Adrenal gland (tissue), 5 donors: ENCODE data around the gene SERPINF2.

Experiments
- CTCF ChIP-seq, 6 experiments: fragments of 450-650 bp in 4 of 6; fragments of 200-600 bp in 2 of 6; sonication (generic) in 1 of 6; IDR thresholded peaks; 1 replicate in 5 of 6; 2 replicates in 1 of 6; pipeline versions ENCODE4 v1.5.1 to v1.8.0; 2016 to 2021; ENCODE audit warnings: antibody characterized with exemption in 6 of 6, mild to moderate bottlenecking in 2 of 6, moderate library complexity in 1 of 6
- POLR2A ChIP-seq, 2 donors: fragments of 450-650 bp; IDR thresholded peaks; one replicate each; pipeline ENCODE4 v1.6.1; 2017; ENCODE audit warnings: antibody characterized with exemption in 2 of 2, mild to moderate bottlenecking in 2 of 2, moderate library complexity in 1 of 2
- donor health status: DM: no; HTN: no; CAD: no.

- TF ChIP-seq CTCF (IDR thresholded peaks at IDR 0.05) (no peak), POLR2A (IDR thresholded peaks at IDR 0.05) (no peak)
Measured at GRCh38 chr17:1725642-1726511, 16.8 kb upstream of the SERPINF2 start.
